ENCODE data around the gene STX4. TPM values are rescaled to one million over a fixed set of nuclear protein-coding genes. Genes with fewer than 3 reads are reported as not detected.

Gene STX4
- total RNA-seq, 1 donor from 2014 or later = 93.5 TPM

- DNase-seq (ENCODE audit: low spot score) (peak; percentile 90), ATAC-seq (peak; percentile 95)
- intact Hi-C loops (cut with DNase I) = no loop called here
Measured at GRCh38 chr16:30996985-30997724, 36.2 kb upstream of the STX4 start.

DNA sequence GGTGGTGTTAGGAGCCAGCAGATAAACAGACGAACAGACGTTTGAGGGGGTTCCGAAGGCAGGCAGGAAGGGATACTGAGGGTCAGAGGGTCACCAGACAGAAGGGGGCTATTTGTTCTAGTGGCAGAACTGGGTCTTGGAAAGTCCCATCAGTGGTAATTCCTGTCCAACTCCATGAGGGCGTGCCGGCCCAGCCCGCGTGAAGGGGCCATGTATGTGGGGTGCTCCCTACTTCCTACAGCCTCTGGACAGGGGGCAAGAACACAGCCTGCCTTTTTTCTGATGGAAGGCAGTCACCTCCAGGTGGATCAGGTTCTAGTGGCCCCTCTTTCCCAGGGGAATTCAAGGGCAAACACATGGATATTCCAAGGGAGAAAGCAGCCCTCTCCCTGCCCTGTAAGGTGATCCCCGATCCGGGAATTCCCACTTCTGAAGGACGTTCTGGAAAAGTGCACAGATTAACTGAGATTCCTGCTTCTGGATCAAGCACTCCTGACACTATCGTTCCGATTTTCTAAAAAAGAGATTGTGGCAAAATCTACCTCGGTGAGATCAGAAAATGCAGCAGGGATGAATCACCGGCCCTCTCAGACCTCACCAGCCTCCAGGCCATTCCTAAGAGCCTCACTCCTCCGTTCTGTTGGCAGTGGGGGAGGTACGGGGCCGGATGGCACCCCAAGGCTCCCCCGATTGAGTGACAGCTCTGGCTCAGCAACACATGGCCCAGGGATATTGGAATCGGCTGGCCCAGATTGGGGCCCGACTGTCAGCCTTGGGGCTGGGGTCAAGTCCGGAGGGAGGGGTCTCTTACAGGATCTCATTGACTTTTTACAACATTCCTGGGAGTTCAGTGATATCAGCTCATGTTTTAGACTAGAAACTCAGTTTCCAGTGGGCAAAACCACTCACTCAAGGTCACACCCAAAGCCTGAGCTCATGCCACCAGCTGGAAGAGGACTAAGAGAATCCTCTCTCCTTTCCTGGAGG, 35.3 kb upstream of the STX4 start:
- intact Hi-C loops (cut with DNase I) = no loop called here
- peak; percentile 4 for ATAC-seq
- DNase-seq (ENCODE audit: low spot score) = no peak

- intact Hi-C loops (cut with DNase I) = no loop called here
- ATAC-seq (no peak), DNase-seq (ENCODE audit: low spot score) (no peak)
Measured at GRCh38 chr16:30998852-30999761, 34.3 kb upstream of the STX4 start.

DNA sequence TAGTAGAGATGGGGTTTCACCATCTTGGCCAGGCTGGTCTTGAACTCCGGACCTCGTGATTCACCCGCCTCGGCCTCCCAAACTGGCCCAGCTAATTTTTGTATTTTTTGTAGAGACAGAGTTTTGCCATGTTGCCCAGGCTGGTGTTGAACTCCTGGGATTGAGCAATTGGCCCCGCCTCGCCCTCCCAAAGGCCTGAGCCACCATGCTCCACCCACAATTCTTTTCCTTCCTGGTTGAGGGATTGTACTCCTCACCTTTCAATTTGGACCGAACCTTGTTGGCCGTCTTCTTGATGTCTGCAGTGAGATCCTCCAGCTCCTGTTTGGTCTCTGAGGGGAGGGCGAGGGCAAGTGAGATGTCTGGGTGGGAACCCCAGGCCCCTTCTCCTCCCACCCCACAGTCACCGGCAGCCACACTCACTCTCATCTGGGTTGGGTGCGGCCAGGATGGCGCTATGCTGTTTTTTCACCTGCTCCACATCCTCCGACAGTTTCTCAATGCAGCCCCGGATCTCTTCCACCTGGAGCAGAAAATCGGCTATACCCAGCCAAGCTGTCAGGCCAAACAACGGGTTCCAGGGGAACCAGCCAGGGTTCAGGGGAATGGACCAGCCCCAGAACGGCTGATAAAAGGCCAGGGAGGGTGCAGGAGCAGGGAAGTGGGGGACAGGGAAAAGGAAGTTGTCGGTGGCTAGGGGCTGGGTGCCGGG, 32.5 kb upstream of the STX4 start:
- DNase-seq (ENCODE audit: low spot score) = no peak
- no peak for ATAC-seq
- intact Hi-C loops (cut with DNase I) = no loop called here

DNA sequence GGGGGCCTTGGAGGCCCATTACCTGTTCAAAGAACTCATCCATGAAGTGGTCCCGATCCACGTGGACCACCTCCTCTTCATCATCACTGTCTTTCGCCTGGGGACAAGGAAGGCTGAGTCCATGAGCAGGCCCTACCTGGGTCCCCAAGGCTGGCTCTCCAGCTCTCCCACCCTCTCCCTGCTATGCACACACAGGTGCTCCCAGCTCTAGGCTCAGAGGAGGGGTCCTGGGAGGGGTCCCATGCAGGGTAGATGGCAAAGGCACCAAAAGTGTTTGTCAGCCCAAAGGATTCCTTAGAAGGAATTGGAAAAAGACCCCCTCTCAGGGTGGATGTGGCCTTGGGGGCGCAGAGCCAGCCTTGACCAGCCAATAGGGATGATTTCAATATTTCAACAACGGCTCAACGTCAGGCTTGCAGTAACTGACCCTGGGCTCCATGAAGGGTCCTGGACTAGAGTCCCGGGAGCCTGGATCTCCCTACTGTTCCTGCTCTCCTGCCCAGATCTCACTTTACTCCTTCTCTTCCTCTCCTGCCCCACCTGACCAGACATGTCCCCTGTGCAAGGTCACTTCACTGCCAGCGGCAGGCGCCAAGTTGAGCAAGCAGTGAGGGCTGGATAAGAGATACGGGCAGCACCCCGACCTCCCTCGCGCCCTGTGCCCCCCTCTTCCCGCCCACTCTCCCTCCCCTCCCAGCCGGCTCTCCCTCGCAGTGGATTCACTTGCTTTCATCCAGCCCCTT, 31.7 kb upstream of the STX4 start:
- intact Hi-C loops (cut with DNase I) = no loop called here
- ATAC-seq (no peak), DNase-seq (ENCODE audit: low spot score) (no peak)

GRCh38 chr16:31002250-31002700, 31.1 kb upstream of the STX4 start:
- intact Hi-C loops (cut with DNase I) = no loop called here
- ATAC-seq = no peak
- DNase-seq (ENCODE audit: low spot score) = no peak

GRCh38 chr16:31002862-31003341, 30.5 kb upstream of the STX4 start:
- no peak for ATAC-seq

DNA sequence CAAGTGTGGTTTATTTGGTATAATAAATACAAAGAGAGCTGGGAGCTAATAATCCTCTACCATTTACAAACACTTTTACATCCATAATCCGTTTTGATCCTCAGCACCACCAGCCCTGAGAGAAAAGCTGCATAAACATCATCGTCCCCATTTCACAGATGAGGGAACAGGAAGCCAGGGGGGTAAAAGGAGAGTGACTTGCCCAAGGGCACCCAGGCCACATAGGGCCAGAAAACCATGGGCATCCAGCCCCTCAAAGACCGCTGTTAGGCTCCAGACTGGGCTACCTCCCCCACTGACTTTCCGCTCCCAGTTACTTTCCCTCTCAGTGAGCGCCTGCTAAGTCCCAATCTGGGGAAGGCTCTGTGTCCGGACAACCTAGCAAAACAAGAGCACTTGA, 29.6 kb upstream of the STX4 start:
- ATAC-seq (no peak), DNase-seq (ENCODE audit: low spot score) (no peak)
- intact Hi-C loops (cut with DNase I) = no loop called here

More at GRCh38 chr16:31002862-31003341, 30.5 kb upstream of the STX4 start:
- DNase-seq (ENCODE audit: low spot score) = no peak
- intact Hi-C loops (cut with DNase I) = no loop called here

- ATAC-seq (no peak), DNase-seq (ENCODE audit: low spot score) (no peak)
- intact Hi-C loops (cut with DNase I) = no loop called here
Measured at GRCh38 chr16:31004658-31005057, 28.7 kb upstream of the STX4 start.

- ATAC-seq (no peak), DNase-seq (ENCODE audit: low spot score) (no peak)
- intact Hi-C loops (cut with DNase I) = no loop called here
Measured at GRCh38 chr16:31005350-31006085, 27.8 kb upstream of the STX4 start.

DNA sequence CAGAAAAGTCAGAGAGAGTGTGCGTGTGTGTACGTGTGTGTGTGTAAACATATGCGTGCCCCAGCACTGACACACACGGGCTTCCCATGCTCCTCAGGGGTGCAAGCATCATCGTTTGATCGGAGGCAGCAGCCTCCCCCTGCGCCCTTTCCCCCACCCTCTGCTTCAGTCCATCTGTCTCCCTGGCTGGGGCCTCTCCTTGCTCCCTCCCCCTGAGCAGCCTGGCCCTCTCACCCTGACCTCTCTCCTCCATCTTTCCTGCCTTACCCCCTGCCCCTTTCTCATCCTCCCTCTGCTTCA, 27.3 kb upstream of the STX4 start:
- intact Hi-C loops (cut with DNase I) = no loop called here
- DNase-seq (ENCODE audit: low spot score) (no peak), ATAC-seq (no peak)

DNA sequence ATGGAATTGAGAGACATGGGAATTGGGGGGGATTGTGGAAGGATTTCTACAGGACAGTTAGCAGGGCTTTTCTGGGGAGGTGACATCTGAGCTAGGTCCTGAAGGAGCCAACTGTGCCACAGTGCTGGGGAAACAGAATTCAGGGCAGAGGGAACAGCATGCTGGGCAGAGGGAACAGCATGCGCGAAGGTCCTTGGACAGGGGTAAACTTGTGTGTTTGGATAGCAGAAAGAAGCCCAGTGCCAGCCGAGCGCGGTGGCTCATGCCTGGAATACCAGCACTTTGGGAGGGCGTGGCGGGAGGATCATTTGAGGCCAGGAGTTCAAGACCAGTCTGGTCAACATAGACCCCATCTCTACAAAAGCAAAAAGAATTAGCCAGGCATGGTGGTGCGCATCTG, 26.8 kb upstream of the STX4 start:
- no peak for ATAC-seq
- intact Hi-C loops (cut with DNase I) = no loop called here
- no peak for DNase-seq (ENCODE audit: low spot score)

DNA sequence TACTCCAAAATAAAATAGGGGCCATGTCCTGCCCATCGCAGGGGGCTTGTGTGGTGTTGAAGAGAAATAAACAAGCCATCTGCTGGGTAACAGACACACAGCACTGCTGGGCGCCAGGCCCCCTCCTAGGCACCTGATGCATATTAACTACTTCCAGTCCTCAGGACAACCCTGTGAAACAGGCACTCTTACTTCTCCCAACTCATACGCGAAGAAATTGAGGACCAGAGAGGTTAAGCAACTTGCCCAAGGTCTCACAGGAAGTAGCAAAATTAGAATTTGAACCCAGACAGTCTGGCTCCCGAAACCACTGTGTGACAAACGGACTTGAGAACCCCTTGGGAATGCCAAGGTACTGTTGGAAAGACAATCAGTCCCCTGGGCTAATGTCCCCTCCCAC, 25.7 kb upstream of the STX4 start:
- no peak for DNase-seq (ENCODE audit: low spot score)
- intact Hi-C loops (cut with DNase I) = no loop called here
- no peak for ATAC-seq

- DNase-seq (ENCODE audit: low spot score) (no peak), ATAC-seq (no peak)
- intact Hi-C loops (cut with DNase I) = no loop called here
Measured at GRCh38 chr16:31008149-31008548, 25.2 kb upstream of the STX4 start.

DNA sequence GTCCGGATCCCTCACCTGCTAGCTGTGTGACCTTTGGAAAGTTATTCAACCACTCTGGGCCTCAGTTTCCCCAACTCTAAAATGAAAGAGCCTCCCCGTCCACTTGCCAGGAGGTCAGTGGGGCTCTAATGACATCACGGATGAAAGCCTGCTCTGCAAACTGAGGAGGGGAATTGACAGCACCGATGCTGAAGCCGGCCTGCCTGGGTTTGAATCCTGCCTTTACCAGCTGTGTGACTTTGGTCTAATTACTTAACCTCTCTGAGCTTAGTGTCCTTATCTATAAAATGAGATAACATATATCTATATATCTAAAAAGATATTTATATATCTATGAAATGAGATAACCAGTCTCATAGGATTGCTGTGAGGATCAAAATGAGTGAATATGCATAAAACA, 24.8 kb upstream of the STX4 start:
- intact Hi-C loops (cut with DNase I) = no loop called here
- DNase-seq (ENCODE audit: low spot score) (no peak), ATAC-seq (no peak)

DNA sequence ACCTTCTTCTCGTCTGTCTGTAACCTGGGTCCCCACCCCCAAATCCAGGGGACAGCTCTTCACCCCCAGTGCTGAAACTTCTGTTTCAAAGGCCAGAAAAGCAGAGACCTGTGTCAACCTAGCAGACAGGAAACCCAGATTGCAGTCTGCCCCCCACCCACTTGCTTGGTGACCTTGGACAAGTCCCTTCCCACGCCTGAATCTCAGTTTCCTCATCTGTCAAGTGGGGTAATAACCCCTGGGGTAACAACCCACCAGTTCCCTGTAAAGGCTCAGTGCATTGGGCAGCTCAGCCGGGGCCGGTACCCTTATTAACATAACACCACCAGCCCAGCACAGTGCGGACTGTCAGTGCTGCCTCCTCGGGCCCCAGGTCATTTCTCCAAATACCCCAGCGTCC, 24.2 kb upstream of the STX4 start:
- intact Hi-C loops (cut with DNase I) = no loop called here
- DNase-seq (ENCODE audit: low spot score) = no peak
- no peak for ATAC-seq

- DNase-seq (ENCODE audit: low spot score) (no peak), ATAC-seq (no peak)
- intact Hi-C loops (cut with DNase I) = no loop called here
Measured at GRCh38 chr16:31009894-31010584, 23.3 kb upstream of the STX4 start.
